NCI-H2107 (cell line): ENCODE measurements around the gene FRMD8.
A peak's percentile ranks its signal among the peaks of the same experiment; 100 is the strongest.

Source experiments
- DNase-seq: peaks from one replicate; lab custom pipeline; 2025; lab: John Stamatoyannopoulos, UW

The FRMD8 gene

DNA sequence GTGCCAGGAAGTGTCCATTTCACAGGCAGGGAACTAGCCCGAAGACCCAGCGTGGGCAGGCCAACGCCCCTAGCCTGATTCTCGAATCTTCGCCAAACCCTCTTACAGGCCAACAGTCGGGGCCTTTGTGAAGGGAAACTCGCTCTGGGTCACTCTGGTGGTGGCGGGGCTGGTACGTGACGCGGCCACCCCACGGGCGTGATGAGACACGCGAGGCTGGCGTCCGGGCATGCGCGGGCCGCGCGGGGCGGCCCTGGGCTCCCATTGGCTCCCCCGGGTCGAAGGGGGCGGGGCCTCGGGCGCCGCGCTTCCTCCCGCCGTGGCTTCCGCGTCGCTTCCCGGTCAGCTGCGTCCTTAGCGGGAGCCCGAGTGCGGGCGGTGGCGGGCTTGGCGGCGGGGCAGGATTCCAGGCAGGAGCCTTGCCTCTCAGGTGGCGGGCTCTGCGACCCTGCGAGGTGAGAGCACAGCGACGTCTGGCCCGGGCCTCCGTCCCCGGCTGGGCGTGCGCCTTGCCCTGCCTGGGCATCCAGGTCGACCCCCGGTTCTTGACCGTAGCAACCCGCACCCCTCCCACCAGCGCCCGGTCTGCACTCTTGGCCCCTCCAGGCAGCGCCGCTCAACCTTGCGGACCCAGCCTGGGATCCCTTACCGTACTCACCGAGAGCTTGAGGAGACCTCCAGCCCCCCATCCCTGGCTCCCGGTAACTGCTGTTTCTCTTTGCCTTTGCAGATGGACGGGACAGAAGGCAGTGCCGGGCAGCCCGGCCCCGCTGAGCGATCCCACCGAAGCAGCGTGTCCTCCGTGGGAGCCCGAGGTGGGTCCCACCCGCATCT is at the start of gene FRMD8:
Gene FRMD8, plus strand, starts transcription at position 331 of the 834 bp plus-strand sequence. Its CDS starts 400 bp downstream, at position 731.
- DNase-seq = peak; percentile 56

- no peak for DNase-seq
These were observed 47.8 kb upstream of the FRMD8 start for GRCh38 chr11:65338676-65339075.

- no peak for DNase-seq
These were observed 46.2 kb upstream of the FRMD8 start for GRCh38 chr11:65340226-65340625.

DNA sequence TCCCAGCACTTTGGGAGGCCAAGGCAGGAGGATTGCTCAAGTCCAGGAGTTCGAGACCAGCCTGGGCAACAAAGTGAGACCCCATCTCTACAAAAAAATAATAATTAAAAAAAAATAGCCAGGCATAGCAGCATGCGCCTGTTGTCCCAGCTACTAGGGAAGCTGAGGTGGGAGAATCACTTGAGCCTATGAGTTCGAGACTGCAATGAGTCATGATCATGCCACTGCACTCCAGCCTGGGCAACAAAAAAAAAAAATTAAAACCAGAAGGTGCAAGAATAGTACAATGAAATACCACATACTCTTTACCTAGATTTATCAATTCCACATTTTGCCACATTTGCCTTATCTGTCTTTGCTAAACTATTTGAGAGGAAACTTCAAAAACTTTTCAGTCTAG is 44.6 kb upstream of the FRMD8 start:
- DNase-seq = no peak

DNA sequence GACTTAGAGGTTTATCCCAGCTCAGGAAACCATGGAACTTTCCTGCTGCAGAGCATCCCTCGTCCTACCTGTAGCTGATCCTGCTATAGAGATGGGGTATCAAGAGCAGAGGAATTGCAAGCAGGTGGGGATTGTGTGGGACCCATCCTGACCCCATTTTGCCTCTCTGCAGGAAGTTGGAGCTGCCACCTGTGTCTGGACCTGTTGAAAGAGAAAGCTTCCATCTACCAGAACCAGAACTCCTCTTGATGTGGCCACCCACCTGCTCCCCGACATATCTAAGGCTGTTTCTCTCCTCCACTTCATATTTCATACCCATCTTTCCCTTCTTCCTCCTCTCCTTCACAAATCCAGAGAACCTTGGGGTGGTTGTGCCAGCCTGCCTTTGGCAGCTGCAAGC is 34.9 kb upstream of the FRMD8 start:
- no peak for DNase-seq

GRCh38 chr11:65352783-65353182 is 33.7 kb upstream of the FRMD8 start:
- no peak for DNase-seq

DNA sequence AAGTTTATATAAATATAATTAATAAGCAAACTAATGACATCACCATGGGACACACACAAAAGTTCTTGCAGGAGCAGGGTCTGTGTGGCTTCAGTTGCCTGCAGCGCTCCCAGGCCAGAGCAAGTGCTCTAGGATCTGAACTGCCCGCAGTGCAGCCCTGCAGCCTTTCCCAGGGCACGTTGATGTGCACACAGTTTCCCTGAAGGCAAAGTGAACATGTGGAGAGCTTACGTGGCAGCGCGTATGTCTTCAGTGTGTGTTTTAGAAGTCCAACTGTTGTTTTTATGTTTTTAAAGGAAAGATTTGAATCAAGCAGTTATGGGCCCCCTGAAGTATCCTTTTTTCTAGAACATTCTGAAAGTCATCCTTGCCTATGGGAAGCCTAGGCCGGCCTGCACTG is 33.1 kb upstream of the FRMD8 start:
- DNase-seq = no peak

- DNase-seq = no peak
These were observed 32.6 kb upstream of the FRMD8 start for GRCh38 chr11:65353900-65354264.

DNA sequence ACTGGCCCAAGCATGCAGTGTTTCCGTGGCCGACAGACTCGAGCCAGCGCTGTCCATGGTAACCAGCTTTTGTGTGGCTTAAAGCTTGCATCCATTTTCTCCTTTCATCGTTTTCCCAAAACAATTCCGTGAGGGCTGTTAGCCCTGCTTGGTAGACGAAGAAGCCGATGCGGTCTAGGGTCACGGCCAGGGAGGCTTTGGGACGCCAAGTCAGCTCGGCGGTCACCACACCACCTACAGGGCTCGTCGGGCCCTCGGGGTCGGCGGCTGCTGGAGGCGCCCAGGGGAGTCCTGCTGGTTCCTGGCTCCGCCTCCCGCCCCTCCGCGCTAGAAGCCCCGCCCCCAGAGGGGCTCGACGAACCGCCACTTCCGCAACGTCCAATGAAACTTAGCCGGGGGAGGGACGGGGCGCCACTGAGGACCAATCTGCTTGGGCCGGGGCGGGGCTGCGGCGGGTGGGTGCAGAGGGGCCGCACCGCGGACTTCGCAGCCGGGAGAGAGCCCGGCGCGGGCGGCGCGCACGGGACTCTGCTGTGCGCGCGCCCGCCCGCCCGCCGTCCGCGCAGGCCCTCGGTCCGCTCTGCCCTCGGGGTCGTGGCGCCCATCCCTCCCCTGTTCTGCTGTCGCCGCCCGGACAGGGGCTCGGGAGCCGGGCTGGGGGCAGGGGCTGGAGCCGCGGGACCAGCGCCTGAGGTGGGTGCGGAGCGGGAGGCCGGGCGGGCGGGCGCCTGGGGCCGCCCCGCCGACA is 32.0 kb upstream of the FRMD8 start, which contains the start of gene TIGD3:
Gene TIGD3, plus strand, starts transcription at position 487 of the 748 bp plus-strand sequence. CDS start 1,058 bp downstream, outside the sequence.
- peak; percentile 93 for DNase-seq

DNA sequence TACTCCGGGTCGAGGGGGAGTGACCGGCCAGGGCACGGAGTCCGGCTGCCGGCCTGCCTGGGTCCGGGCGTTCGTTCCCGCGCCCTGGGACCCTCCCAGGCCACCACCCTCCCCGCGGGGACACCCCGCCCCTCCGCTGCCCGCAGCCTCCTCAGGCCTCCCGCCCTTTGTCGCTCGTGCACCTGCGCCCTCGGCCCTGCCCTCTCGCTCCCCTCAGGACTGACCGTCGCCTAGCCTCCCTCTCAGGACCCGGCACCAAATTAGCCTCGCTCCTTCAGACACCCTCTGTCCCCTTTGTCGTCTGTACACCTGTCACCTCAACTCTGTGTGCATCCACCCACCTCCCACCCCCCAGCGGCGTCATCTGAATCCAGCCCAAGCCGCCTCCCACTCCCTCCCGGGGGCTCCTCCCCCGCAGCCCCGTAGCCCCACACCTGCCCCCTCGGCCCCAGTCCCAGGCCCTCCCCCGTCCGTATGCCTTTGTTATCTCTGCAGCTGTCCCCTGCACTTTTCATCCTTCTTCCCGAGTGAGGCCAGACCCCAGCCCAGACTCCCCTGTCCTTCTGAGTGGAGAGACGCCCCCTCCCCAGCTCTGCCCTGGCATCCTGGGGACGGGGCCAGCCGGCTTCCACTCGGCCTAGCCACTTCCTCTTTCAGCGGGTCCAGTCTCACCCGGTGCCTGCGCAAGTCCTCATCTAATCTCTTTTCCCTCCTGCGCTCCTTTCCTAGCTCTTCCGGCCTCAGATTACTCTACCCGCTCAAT is 31.2 kb upstream of the FRMD8 start:
- peak; percentile 48 for DNase-seq

GRCh38 chr11:65355776-65356393 is 30.6 kb upstream of the FRMD8 start:
- DNase-seq = no peak

DNA sequence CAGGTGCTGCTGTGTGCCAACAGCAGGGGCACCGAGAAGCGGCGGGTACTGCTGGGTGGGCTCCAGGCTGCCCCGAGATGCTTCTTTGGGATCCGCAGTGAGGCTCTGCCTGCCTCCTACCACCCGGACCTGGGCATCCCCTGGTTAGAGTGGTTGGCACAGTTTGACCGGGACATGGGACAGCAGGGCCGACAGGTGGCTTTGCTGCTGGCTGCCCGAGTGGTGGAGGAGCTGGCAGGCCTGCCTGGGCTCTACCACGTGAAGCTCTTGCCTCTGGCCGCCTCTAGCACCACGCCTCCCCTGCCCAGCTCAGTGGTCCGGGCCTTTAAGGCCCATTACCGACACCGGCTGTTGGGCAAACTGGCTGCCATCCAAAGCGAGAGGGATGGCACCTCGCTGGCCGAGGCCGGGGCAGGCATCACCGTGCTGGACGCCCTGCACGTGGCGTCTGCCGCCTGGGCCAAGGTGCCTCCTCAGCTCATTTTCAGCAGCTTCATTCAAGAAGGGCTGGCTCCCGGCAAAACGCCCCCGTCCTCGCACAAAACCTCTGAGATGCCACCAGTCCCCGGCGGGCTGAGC is 30.0 kb upstream of the FRMD8 start:
- DNase-seq = no peak

- no peak for DNase-seq
These were observed 28.5 kb upstream of the FRMD8 start for GRCh38 chr11:65357856-65358356.

GRCh38 chr11:65362320-65362931 is 24.0 kb upstream of the FRMD8 start:
- no peak for DNase-seq

GRCh38 chr11:65362966-65363365 is 23.5 kb upstream of the FRMD8 start:
- DNase-seq = no peak

DNA sequence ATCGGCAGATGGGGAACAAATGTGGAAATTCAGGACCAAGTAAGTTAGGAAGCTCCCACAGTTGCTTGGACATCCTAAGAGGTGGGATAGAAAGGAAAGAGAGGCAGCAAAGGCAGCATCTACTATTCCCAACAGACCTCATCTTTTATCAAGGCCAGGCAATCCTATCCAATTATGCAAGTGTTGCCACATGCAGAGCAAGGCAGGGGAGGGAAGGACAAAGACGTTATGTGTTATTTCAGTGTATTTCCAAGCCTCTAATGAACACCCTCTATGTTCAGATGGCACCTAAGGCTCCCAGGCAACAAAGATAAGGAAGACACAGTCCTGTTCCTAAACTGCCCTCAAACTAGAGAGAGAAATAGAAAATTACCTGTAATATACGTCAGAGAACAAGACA is 22.7 kb upstream of the FRMD8 start:
- DNase-seq = no peak

DNA sequence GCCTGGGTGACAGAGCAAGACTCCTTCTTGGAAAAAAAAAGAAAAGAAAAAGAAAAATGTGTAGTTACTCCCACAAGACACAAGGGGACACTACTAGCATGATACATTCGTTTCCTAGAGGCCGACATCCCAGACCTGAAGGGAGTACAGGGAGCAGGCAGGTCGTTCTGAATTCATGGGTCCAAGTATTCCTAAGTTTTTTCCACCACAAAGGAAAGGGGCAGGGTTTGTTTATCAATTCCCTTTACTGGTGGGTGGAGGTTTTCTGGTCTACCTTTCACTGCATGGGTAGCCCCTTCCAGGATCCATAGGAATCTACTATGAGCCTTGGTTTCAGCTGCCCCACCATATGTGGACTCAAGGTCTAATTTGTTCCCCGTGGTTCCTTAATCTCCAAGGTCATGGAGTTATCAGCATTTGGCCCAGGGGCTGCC is 20.1 kb upstream of the FRMD8 start:
- DNase-seq = peak; percentile 53

DNA sequence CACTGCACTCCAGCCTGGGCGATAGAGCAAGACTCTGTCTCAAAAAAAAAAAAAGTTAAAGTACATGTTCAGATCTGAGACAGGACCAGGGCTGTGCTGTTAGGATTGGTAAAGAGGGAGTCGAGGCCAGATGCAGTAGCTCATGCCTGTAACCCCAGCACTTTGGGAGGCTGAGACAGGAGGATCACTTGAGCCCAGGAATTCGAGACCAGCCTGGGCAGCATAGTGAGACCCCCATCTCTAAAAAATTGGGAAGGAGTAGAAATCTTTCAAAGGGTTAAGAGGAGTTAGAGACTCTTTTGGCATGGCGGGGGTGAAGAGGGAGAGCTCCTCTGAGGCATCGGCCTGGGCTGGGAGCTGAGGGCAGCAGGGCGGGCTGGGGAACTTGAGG is 15.8 kb upstream of the FRMD8 start:
- DNase-seq = no peak

DNA sequence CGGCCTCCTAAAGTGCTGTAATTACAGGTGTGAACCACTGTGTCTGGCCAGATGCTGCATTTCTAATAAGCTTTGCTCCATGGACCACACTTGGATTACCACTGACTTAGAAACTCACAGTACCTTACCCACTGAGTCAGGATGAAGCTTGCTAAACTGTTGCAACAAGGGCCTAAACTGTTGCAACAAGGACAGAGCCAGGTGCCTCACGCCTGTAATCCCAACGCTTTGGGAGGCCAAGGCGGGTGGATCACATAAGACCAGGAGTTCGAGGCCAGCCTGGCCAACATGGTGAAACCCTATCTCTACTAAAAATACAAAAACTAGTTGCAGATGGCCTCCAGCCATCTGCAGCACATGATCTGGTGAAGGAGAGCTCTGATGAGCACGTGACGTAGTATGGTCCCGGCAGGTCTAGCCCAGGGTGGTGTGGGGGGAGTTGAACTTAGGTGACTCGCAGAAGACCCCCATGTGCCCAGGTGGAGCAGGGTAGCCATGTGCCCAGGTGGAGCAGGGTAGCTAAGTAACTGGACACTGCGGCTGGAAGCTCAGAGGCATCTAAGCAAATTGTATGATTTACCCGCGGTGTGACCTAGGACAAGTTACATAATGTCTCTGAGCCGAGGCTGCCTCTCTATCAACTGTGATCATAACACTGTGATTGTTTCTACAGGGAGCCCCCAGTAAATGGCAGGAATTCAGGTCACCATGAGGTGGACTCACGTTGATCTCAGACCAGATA is 12.4 kb upstream of the FRMD8 start:
- DNase-seq = no peak

GRCh38 chr11:65375012-65375411 is 11.4 kb upstream of the FRMD8 start:
- no peak for DNase-seq
